ENCODE measurements around the gene RNF41. TPM values are rescaled to one million over a fixed set of nuclear protein-coding genes. Genes with fewer than 3 reads are reported as not detected.
A peak's percentile ranks its signal among the peaks of the same experiment; 100 is the strongest.

The RNF41 gene
- total and polyA plus RNA-seq, 2 donors: 37.8 to 42.9 TPM

GRCh38 chr12:56189918-56190694 is 31.6 kb downstream of the RNF41 start:
- WGBS: 1% methylated on average over 42 of the region's 42 CpGs
- Histone ChIP-seq H3K4me1 (ENCODE audit: insufficient read depth) (no peaks in the 10 kb centered on the region), H3K36me3 (ENCODE audit: insufficient read depth) (no peaks in the 10 kb centered on the region), H3K27ac (ENCODE audit: low read depth) (peak overlapping the region; percentile 76), H3K4me3 (ENCODE audit: low read depth, low read length) (peak overlapping the region; percentile 87)
- DNase-seq (ENCODE audit: extremely low spot score): peak; percentile 81

- no peaks in the 10 kb centered on the region for H3K36me3 ChIP-seq (ENCODE audit: insufficient read depth)
- peak within 1 kb of the TSS; percentile 87 for H3K4me3 ChIP-seq (ENCODE audit: low read depth, low read length)
- DNase-seq (ENCODE audit: extremely low spot score): peak; percentile 28
- 2% methylated on average over 90 of the region's 93 CpGs for WGBS
- no peaks in the 10 kb centered on the region for H3K4me1 ChIP-seq (ENCODE audit: insufficient read depth)
- H3K27ac ChIP-seq (ENCODE audit: low read depth): peak within 1 kb of the TSS; percentile 88
Observed at GRCh38 chr12:56189099-56189917, 32.4 kb downstream of the RNF41 start, which contains the start of gene SMARCC2. Gene SMARCC2, minus strand, starts transcription at chr12:56189483. Its CDS starts 22 bp downstream, at chr12:56189461.

- under 1% methylated on average over 17 of the region's 17 CpGs for WGBS
- Histone ChIP-seq H3K36me3 (ENCODE audit: insufficient read depth) (no peaks in the 10 kb centered on the region), H3K4me1 (ENCODE audit: insufficient read depth) (no peaks in the 10 kb centered on the region), H3K27ac (ENCODE audit: low read depth) (peak overlapping the region; percentile 62), H3K4me3 (ENCODE audit: low read depth, low read length) (peak overlapping the region; percentile 87)
- no peak for DNase-seq (ENCODE audit: extremely low spot score)
Observed at GRCh38 chr12:56188778-56189098, 33.0 kb downstream of the RNF41 start.

- DNase-seq (ENCODE audit: extremely low spot score): no peak
- WGBS: 9% methylated on average over 10 of the region's 10 CpGs
- H3K4me1 ChIP-seq (ENCODE audit: insufficient read depth): no peaks in the 10 kb centered on the region
- H3K27ac ChIP-seq (ENCODE audit: low read depth): no peak overlapping the region
- peak overlapping the region; percentile 87 for H3K4me3 ChIP-seq (ENCODE audit: low read depth, low read length)
- peaks cover 3% of the 10 kb centered on the region for H3K36me3 ChIP-seq (ENCODE audit: insufficient read depth)
Observed at GRCh38 chr12:56188131-56188777, 33.5 kb downstream of the RNF41 start.

GRCh38 chr12:56186957-56187356 is 34.8 kb downstream of the RNF41 start:
- Histone ChIP-seq H3K4me3 (ENCODE audit: low read depth, low read length) (no peak overlapping the region), H3K4me1 (ENCODE audit: insufficient read depth) (no peaks in the 10 kb centered on the region), H3K27ac (ENCODE audit: low read depth) (no peak overlapping the region), H3K36me3 (ENCODE audit: insufficient read depth) (peaks cover 8% of the 10 kb centered on the region)
- DNase-seq (ENCODE audit: extremely low spot score): no peak
- WGBS: 49% methylated on average over 2 of the region's 2 CpGs

GRCh38 chr12:56178347-56178746 is 43.4 kb downstream of the RNF41 start:
- H3K36me3 ChIP-seq (ENCODE audit: insufficient read depth): peaks cover 8% of the 10 kb centered on the region
- 86% methylated on average over 3 of the region's 3 CpGs for WGBS
- no peak overlapping the region for H3K27ac ChIP-seq (ENCODE audit: low read depth)

GRCh38 chr12:56172839-56173238 is 48.9 kb downstream of the RNF41 start:
- no peak for DNase-seq (ENCODE audit: extremely low spot score)
- WGBS: 91% methylated on average over 7 of the region's 7 CpGs
- no peaks in the 10 kb centered on the region for H3K4me1 ChIP-seq (ENCODE audit: insufficient read depth)
- H3K36me3 ChIP-seq (ENCODE audit: insufficient read depth): peaks cover 11% of the 10 kb centered on the region
- H3K27ac ChIP-seq (ENCODE audit: low read depth): no peak overlapping the region
- H3K4me3 ChIP-seq (ENCODE audit: low read depth, low read length): no peak overlapping the region

More at GRCh38 chr12:56178347-56178746, 43.4 kb downstream of the RNF41 start:
- no peak overlapping the region for H3K4me3 ChIP-seq (ENCODE audit: low read depth, low read length)
- no peaks in the 10 kb centered on the region for H3K4me1 ChIP-seq (ENCODE audit: insufficient read depth)
- no peak for DNase-seq (ENCODE audit: extremely low spot score)

- WGBS: 90% methylated on average over 11 of the region's 11 CpGs
- H3K4me1 ChIP-seq (ENCODE audit: insufficient read depth): no peaks in the 10 kb centered on the region
- H3K27ac ChIP-seq (ENCODE audit: low read depth): no peak overlapping the region
- peaks cover 14% of the 10 kb centered on the region for H3K36me3 ChIP-seq (ENCODE audit: insufficient read depth)
- H3K4me3 ChIP-seq (ENCODE audit: low read depth, low read length): no peak overlapping the region
- no peak for DNase-seq (ENCODE audit: extremely low spot score)
Observed at GRCh38 chr12:56169229-56169759, 52.4 kb downstream of the RNF41 start.

- 54% methylated on average over 4 of the region's 4 CpGs for WGBS
Observed at GRCh38 chr12:56165369-56165768, 56.4 kb downstream of the RNF41 start.

GRCh38 chr12:56164345-56164729 is 57.4 kb downstream of the RNF41 start:
- WGBS: 90% methylated on average over 17 of the region's 17 CpGs
- no peak for DNase-seq (ENCODE audit: extremely low spot score)
- Histone ChIP-seq H3K36me3 (ENCODE audit: insufficient read depth) (peaks cover 10% of the 10 kb centered on the region), H3K27ac (ENCODE audit: low read depth) (no peak overlapping the region), H3K4me1 (ENCODE audit: insufficient read depth) (no peaks in the 10 kb centered on the region), H3K4me3 (ENCODE audit: low read depth, low read length) (no peak overlapping the region)

More at GRCh38 chr12:56165369-56165768, 56.4 kb downstream of the RNF41 start:
- no peak for DNase-seq (ENCODE audit: extremely low spot score)
- Histone ChIP-seq H3K4me3 (ENCODE audit: low read depth, low read length) (no peak overlapping the region), H3K27ac (ENCODE audit: low read depth) (no peak overlapping the region), H3K4me1 (ENCODE audit: insufficient read depth) (no peaks in the 10 kb centered on the region), H3K36me3 (ENCODE audit: insufficient read depth) (peaks cover 13% of the 10 kb centered on the region)

- 42% methylated on average over 11 of the region's 11 CpGs for WGBS
- H3K27ac ChIP-seq (ENCODE audit: low read depth): no peak overlapping the region
- no peaks in the 10 kb centered on the region for H3K4me1 ChIP-seq (ENCODE audit: insufficient read depth)
- H3K36me3 ChIP-seq (ENCODE audit: insufficient read depth): peaks cover 10% of the 10 kb centered on the region
- DNase-seq (ENCODE audit: extremely low spot score): no peak
- H3K4me3 ChIP-seq (ENCODE audit: low read depth, low read length): no peak overlapping the region
Observed at GRCh38 chr12:56163533-56164344, 58.0 kb downstream of the RNF41 start.

GRCh38 chr12:56162468-56163290 is 59.0 kb downstream of the RNF41 start:
- Histone ChIP-seq H3K27ac (ENCODE audit: low read depth) (no peak overlapping the region), H3K36me3 (ENCODE audit: insufficient read depth) (peaks cover 10% of the 10 kb centered on the region), H3K4me3 (ENCODE audit: low read depth, low read length) (no peak overlapping the region), H3K4me1 (ENCODE audit: insufficient read depth) (no peaks in the 10 kb centered on the region)
- no peak for DNase-seq (ENCODE audit: extremely low spot score)
- WGBS: 41% methylated on average over 11 of the region's 11 CpGs

Measured in urinary bladder (tissue), 4 donors.